Measurements from ENCODE around the gene PTPN2. TPM values are rescaled to one million over a fixed set of nuclear protein-coding genes. Genes with fewer than 3 reads are reported as not detected.

PTPN2 gene
- total and polyA plus RNA-seq, 2 donors (not counting 1 experiment from before 2014, with no cell fraction given), result 41.2 to 75.5 TPM

GRCh38 chr18:12928206-12928605, 44.2 kb upstream of the PTPN2 start:
- Mint-ChIP-seq H3K4me1 (no peaks in the 10 kb centered on the region), H3K4me3 (no peak overlapping the region), H3K9me3 (ENCODE audit: insufficient read depth) (no peaks in the 10 kb centered on the region), H3K27ac (no peak overlapping the region), H3K27me3 (no peaks in the 10 kb centered on the region)
- no peaks in the 10 kb centered on the region for H4K20me1 ChIP-seq (ENCODE audit: control insufficient read depth, insufficient read depth, low read length, poor library complexity, severe bottlenecking)
- intact Hi-C loops (cut with micrococcal nuclease), result no loop called here
- no peak overlapping the region for H3K4me3 ChIP-seq (ENCODE audit: control extremely low read depth in 1 of 5, extremely low read depth in 1 of 5, insufficient read depth in 1 of 5, low read depth in 2 of 5, low read length in 4 of 5)
- H3K27me3 ChIP-seq (replicated peaks in 1 of 4; ENCODE audit: control extremely low read depth in 1 of 4, control insufficient read depth in 3 of 4, insufficient read depth in 4 of 4, low read length in 3 of 4), result no peaks in the 10 kb centered on the region
- no peaks in the 10 kb centered on the region for H3K9me3 ChIP-seq (ENCODE audit: control extremely low read depth in 1 of 3, control insufficient read depth in 2 of 3, insufficient read depth in 1 of 3, low read length in 2 of 3)
- WGBS (ENCODE audit: insufficient coverage), result 83% methylated on average over 2 of the region's 4 CpGs
- no peak overlapping the region for H3K27ac ChIP-seq (ENCODE audit: low read length in 2 of 2)
- DNase-seq, result no peak
- ChIA-PET CTCF (no interaction called here), POLR2A (no interaction called here)
- H2AFZ ChIP-seq (ENCODE audit: insufficient read depth, low read depth, low read length, poor library complexity, severe bottlenecking), result no peak overlapping the region
- H3K79me2 ChIP-seq (ENCODE audit: control insufficient read depth, insufficient read depth, low read length), result no peaks in the 10 kb centered on the region
- no peak for ATAC-seq (ENCODE audit: low read depth)
- no peak overlapping the region for H3K9ac ChIP-seq (ENCODE audit: low read length)
- TF ChIP-seq CTCF (IDR thresholded peaks at IDR 0.05), result no peak
- no peak for TF ChIP-seq EZH2 (IDR thresholded peaks at IDR 0.05; ENCODE audit: borderline replicate concordance, insufficient read depth, low read depth, low read length, poor library complexity, severe bottlenecking)
- no peaks in the 10 kb centered on the region for H3K4me1 ChIP-seq (ENCODE audit: control insufficient read depth in 2 of 2, insufficient read depth in 2 of 2, low read length in 2 of 2)
- H3K36me3 ChIP-seq (replicated peaks in 1 of 2; ENCODE audit: control extremely low read depth in 1 of 2, control insufficient read depth in 1 of 2, extremely low read depth in 1 of 2, insufficient read depth in 2 of 2, low read length in 1 of 2), result no peaks in the 10 kb centered on the region
- H3K4me2 ChIP-seq (replicated peaks; ENCODE audit: low read depth, low read length, poor library complexity, severe bottlenecking), result no peak overlapping the region

GRCh38 chr18:12924616-12925015, 40.6 kb upstream of the PTPN2 start:
- no peak for DNase-seq
- no peak overlapping the region for H3K4me2 ChIP-seq (replicated peaks; ENCODE audit: low read depth, low read length, poor library complexity, severe bottlenecking)
- H3K4me3 Mint-ChIP-seq, result no peak overlapping the region
- no peaks in the 10 kb centered on the region for H4K20me1 ChIP-seq (ENCODE audit: control insufficient read depth, insufficient read depth, low read length, poor library complexity, severe bottlenecking)
- H2AFZ ChIP-seq (ENCODE audit: insufficient read depth, low read depth, low read length, poor library complexity, severe bottlenecking), result no peak overlapping the region
- TF ChIP-seq EZH2 (IDR thresholded peaks at IDR 0.05; ENCODE audit: borderline replicate concordance, insufficient read depth, low read depth, low read length, poor library complexity, severe bottlenecking), result no peak
- no peak for TF ChIP-seq CTCF (IDR thresholded peaks at IDR 0.05)
- ATAC-seq (ENCODE audit: low read depth), result no peak
- WGBS (ENCODE audit: insufficient coverage), result 80% methylated on average over 6 of the region's 6 CpGs
- no peak overlapping the region for H3K27ac ChIP-seq (ENCODE audit: low read length in 2 of 2)
- H3K79me2 ChIP-seq (ENCODE audit: control insufficient read depth, insufficient read depth, low read length), result no peaks in the 10 kb centered on the region
- H3K27ac Mint-ChIP-seq, result no peak overlapping the region
- H3K4me3 ChIP-seq (ENCODE audit: control extremely low read depth in 1 of 5, extremely low read depth in 1 of 5, insufficient read depth in 1 of 5, low read depth in 2 of 5, low read length in 4 of 5), result no peak overlapping the region
- no peaks in the 10 kb centered on the region for H3K36me3 ChIP-seq (replicated peaks in 1 of 2; ENCODE audit: control extremely low read depth in 1 of 2, control insufficient read depth in 1 of 2, extremely low read depth in 1 of 2, insufficient read depth in 2 of 2, low read length in 1 of 2)
- intact Hi-C loops (cut with micrococcal nuclease), result no loop called here
- ChIA-PET CTCF (interaction anchor here (1.4 kb wide), 1 partner anchor 10 kb away, joined by 3 read pairs; no protein-coding TSS in a partner anchor), POLR2A (interaction anchor here (0.6 to 0.7 kb wide), 2 partner anchors 15 to 212 kb away, joined by 3 to 6 read pairs; no protein-coding TSS in a partner anchor)
- H3K9me3 ChIP-seq (ENCODE audit: control extremely low read depth in 1 of 3, control insufficient read depth in 2 of 3, insufficient read depth in 1 of 3, low read length in 2 of 3), result no peaks in the 10 kb centered on the region
- H3K9me3 Mint-ChIP-seq (ENCODE audit: insufficient read depth), result no peaks in the 10 kb centered on the region
- H3K4me1 Mint-ChIP-seq, result no peaks in the 10 kb centered on the region
- H3K27me3 Mint-ChIP-seq, result no peaks in the 10 kb centered on the region
- H3K9ac ChIP-seq (ENCODE audit: low read length), result no peak overlapping the region
- H3K27me3 ChIP-seq (replicated peaks in 1 of 4; ENCODE audit: control extremely low read depth in 1 of 4, control insufficient read depth in 3 of 4, insufficient read depth in 4 of 4, low read length in 3 of 4), result no peaks in the 10 kb centered on the region
- no peaks in the 10 kb centered on the region for H3K4me1 ChIP-seq (ENCODE audit: control insufficient read depth in 2 of 2, insufficient read depth in 2 of 2, low read length in 2 of 2)

Data from B cell (primary cell).